Neural progenitor cell (in vitro differentiated cells): Measurements from ENCODE around the gene DDX25.

ENCODE experiments used
- CTCF ChIP-seq: fragments of 200-600 bp; sonication (generic); IDR thresholded peaks from 2 replicates; pipeline ENCODE4 v1.5.1; 2017; ENCODE audit warnings: antibody characterized with exemption, mild to moderate bottlenecking
- EZH2 ChIP-seq: fragments of 200-600 bp; sonication (generic); IDR thresholded peaks from 2 replicates; pipeline ENCODE4 v1.6.1; 2017; ENCODE audit warnings: antibody characterized with exemption, mild to moderate bottlenecking, moderate library complexity
- EZH2phosphoT487 ChIP-seq: fragments of 200-600 bp; sonication (generic); IDR thresholded peaks from 2 replicates; pipeline ENCODE4 v1.6.1; 2017; ENCODE audit warnings: antibody characterized with exemption

- TF ChIP-seq CTCF, result no peak
- TF ChIP-seq EZH2, result no peak
- no peak for TF ChIP-seq EZH2phosphoT487
Measured at GRCh38 chr11:125971618-125972017, 67.3 kb downstream of the DDX25 start.
